ENCODE measurements around the gene PIR.

DNA sequence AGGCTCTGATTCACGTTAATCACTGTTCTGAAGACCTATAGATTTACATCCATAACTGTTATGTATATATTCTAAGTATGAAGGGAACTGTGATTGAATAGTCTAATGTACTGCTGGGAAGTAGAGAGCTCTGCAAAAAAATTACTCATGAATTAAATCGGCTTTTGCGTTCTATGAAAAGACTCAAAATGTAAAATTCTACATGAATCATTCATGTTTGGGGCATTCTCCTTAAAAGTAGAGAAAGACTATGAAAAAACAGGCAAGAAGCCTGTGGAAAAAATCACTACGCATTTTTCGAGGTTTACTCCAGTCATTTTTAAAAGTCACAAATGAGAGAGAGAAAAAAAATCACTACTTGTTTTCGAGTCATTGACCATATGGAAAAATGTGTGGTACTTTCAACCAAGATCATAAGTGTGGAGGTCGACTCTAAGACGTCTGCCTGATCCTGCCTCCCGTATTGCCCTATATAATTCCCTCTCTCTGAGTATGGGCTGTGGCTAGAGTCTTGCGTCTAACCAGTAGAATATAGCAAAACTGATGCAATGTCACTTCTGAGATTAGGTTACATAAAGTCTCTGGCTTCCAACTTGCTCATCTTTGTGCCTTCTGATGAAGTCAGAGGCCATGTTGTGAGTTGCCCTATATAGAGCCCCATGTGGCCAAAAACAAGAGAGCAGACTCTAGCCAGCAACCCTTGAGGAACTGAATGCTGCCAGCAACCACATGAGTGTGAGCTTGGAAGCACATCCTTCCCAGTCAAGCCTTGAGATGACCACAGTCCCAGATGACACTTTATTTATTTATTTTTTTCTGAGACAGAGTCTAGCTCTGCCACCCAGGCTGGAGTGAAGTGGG lies 76.8 kb downstream of the PIR start:
- TF ChIP-seq CREB1 (IDR thresholded peaks at IDR 0.05) (no peak), POLR2A (IDR thresholded peaks at IDR 0.05; ENCODE audit: control extremely low read depth in 1 of 2, low read depth in 2 of 2, low read length in 2 of 2) (no peak), USF2 (IDR thresholded peaks at IDR 0.05; ENCODE audit: low read length) (no peak), BRCA1 (IDR thresholded peaks at IDR 0.05; ENCODE audit: low read depth, low read length) (no peak), CTCF (IDR thresholded peaks at IDR 0.05; ENCODE audit: control extremely low read depth in 1 of 3, insufficient read depth in 1 of 3, low read depth in 1 of 3, low read length in 3 of 3) (no peak), JUND (IDR thresholded peaks at IDR 0.05; ENCODE audit: low read length) (no peak), TEAD4 (IDR thresholded peaks at IDR 0.05; ENCODE audit: low read depth, low read length) (no peak), SP1 (IDR thresholded peaks at IDR 0.05; ENCODE audit: low read depth, low read length) (no peak), ZNF274 (IDR thresholded peaks at IDR 0.05; ENCODE audit: borderline replicate concordance, extremely low read depth, low read length) (no peak)

Measured in H1 (cell line).